DOHH2 (cell line): ENCODE results near the gene KCND1.

Experiments used
- EZH2phosphoT487 ChIP-seq: fragments of 200-600 bp; sonication (generic); IDR thresholded peaks from 2 replicates; pipeline ENCODE4 v1.6.1; 2017; ENCODE audit warnings: borderline replicate concordance, mild to moderate bottlenecking, antibody characterized with exemption, low read length, moderate library complexity, mixed read lengths
- TF ChIP-seq, protein P1 (sequence below): fragments of 200-600 bp; sonication (generic); IDR thresholded peaks from one replicate; pipeline ENCODE4 v1.5.1; 2014; ENCODE audit warnings: antibody characterized with exemption, mild to moderate bottlenecking, low read depth, low read length; ENCODE audit not compliant: poor library complexity, severe bottlenecking

DNA sequence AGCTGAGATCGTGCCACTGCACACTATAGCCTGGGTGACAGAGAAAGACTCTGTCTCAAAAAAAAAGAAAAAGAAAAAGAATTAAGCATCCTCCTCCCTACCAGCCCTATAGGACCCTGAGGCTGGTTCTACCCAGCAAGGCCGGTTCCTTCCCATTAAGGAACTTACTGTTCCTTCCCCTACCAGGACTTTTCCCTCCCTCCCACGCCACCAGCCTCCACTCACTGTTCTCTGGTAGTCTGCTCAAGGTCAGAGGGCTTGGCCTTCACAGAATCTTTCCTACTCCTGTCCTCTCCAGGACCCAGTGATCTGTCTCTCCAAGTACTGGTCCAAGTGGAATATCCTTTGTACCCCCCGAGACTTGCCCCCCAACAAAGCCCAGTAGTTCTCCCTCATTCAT is 29.0 kb upstream of the KCND1 start:
- TF ChIP-seq, protein P1, sequence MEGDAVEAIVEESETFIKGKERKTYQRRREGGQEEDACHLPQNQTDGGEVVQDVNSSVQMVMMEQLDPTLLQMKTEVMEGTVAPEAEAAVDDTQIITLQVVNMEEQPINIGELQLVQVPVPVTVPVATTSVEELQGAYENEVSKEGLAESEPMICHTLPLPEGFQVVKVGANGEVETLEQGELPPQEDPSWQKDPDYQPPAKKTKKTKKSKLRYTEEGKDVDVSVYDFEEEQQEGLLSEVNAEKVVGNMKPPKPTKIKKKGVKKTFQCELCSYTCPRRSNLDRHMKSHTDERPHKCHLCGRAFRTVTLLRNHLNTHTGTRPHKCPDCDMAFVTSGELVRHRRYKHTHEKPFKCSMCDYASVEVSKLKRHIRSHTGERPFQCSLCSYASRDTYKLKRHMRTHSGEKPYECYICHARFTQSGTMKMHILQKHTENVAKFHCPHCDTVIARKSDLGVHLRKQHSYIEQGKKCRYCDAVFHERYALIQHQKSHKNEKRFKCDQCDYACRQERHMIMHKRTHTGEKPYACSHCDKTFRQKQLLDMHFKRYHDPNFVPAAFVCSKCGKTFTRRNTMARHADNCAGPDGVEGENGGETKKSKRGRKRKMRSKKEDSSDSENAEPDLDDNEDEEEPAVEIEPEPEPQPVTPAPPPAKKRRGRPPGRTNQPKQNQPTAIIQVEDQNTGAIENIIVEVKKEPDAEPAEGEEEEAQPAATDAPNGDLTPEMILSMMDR = no peak
- no peak for TF ChIP-seq EZH2phosphoT487
